ENCODE results near the gene SLC48A1.

SLC48A1 gene

DNA sequence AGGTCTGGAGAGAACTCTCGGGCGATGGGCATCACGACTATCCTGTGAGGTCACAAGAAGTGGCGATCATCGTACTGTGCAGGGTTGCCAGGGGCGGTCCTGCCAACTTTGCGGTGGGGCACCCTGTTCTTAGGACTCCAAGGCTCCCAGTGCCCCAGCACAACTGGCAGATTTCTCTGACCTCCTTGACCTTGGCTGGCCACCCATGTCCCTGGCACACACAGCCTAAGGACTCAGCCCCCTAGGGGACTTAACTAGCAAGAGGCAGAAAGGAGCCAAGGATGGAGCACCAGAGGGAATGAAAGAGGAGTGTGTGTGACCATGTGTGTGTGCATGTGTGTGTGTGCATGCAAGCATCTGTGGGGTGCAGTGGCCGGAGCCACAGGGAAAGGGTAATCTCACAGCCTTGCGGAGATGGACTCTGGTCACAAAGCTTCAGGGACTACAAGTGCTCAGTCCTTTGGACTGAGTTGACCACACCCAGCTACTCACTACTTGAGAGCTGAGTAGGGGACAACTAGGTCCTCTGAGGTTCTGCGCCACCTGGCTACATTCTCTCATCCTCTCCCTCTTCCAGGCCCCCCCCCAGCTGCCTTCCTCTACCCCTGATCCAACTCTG, 13.7 kb downstream of the SLC48A1 start:
- no peak for DNase-seq (ENCODE audit: extremely low spot score)
- TF ChIP-seq, protein P1, sequence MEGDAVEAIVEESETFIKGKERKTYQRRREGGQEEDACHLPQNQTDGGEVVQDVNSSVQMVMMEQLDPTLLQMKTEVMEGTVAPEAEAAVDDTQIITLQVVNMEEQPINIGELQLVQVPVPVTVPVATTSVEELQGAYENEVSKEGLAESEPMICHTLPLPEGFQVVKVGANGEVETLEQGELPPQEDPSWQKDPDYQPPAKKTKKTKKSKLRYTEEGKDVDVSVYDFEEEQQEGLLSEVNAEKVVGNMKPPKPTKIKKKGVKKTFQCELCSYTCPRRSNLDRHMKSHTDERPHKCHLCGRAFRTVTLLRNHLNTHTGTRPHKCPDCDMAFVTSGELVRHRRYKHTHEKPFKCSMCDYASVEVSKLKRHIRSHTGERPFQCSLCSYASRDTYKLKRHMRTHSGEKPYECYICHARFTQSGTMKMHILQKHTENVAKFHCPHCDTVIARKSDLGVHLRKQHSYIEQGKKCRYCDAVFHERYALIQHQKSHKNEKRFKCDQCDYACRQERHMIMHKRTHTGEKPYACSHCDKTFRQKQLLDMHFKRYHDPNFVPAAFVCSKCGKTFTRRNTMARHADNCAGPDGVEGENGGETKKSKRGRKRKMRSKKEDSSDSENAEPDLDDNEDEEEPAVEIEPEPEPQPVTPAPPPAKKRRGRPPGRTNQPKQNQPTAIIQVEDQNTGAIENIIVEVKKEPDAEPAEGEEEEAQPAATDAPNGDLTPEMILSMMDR (IDR thresholded peaks at IDR 0.05; ENCODE audit: control extremely low read depth, extremely low read depth, low read depth, missing control alignments): no peak
- ChIA-PET POLR2A (no interaction called here), CTCF (interaction anchor here (1.4 to 35.8 kb wide), 6 partner anchors 10 to 60 kb away, joined by 3 to 1524 read pairs (median 10); partner anchors contain the start of genes ENDOU and RPAP3)

DNA sequence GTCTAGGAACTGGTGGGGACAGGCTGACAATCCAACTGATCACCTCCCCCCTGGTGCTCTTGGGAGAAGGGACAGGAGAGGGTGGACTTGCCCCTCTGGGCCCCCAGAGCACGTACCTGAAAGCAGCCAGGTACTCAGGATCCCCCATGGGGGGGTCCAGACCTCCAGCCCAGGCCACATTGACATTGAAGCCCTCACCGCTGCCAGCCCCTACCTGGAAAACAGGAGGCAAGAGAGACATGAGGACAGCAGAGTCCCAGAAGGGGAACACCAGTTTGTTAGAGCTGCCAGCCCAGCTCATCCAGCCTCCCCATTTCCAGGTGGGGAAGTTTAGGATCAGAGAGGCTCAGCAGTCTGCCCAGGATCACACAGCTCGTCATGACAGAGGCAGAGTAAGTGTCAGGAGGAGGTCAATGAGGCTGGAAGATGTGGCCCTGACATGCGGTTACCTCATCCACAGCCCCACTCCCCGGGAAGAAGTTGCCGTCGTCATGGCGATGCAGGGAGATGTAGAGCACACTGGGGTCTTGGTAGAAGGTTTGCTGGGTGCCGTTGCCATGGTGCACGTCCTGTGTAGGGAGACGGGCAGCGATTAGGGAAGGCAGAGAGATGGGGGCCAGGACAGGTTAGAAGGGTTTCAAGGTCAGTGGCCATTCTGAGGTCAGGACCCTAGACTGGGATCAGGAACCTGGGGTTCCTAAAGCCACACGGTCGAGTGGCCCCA, 14.7 kb downstream of the SLC48A1 start:
- TF ChIP-seq, protein P1 (IDR thresholded peaks at IDR 0.05; ENCODE audit: control extremely low read depth, extremely low read depth, low read depth, missing control alignments): no peak
- POLR2A ChIA-PET: no interaction called here
- CTCF ChIA-PET: interaction anchor here (1.0 to 35.8 kb wide), 9 partner anchors 10 to 61 kb away, joined by 3 to 1524 read pairs (median 5); partner anchors contain the start of genes ENDOU, RPAP3 and SLC48A1
- DNase-seq (ENCODE audit: extremely low spot score): no peak

GRCh38 chr12:47789141-47789540, 16.1 kb downstream of the SLC48A1 start:
- DNase-seq (ENCODE audit: extremely low spot score): no peak
- ChIA-PET POLR2A (no interaction called here), CTCF (interaction anchor here (0.7 to 35.8 kb wide), 10 partner anchors 8 to 63 kb away, joined by 3 to 1524 read pairs (median 4); partner anchors contain the start of genes ENDOU, RPAP3 and SLC48A1)
- TF ChIP-seq, protein P1 (IDR thresholded peaks at IDR 0.05; ENCODE audit: control extremely low read depth, extremely low read depth, low read depth, missing control alignments): no peak

DNA sequence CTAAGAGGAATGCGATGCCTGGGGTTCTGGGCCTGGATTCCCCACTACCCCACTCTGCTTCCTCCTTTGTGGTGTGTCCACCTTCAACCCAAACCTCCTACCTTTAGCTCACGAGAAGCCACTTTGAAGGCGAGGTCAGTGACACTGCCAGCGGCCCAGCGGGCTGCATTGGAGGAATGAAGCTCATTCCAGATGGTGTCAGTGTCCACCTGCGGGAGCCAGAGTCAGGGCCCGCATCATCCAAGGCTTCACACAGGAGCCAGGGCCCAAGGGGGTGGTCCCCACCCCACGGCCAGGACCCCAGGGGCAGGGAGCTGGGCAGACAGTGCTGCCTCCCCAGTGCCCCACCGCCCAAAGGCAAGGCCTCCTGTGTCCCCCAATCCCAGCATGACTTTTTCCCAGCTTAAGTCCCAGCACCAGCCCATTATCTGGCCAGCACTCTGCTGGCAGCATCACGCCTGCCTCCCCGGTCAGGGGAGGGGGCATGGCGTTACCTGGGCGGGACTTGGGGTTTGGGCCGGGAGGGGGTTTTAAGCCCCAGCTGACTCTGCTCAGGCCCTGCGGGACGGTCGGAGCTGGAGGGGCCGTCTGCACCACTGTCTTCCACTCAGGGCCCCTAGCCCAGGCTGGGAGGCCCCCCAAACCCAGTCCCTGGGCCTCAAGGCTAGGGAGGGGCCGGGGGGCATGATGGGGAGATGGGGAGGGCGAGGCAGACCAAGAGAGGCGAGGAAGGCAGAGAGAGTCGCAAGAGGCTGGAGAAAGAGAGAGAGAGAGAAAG, 16.9 kb downstream of the SLC48A1 start:
- TF ChIP-seq, protein P1 (IDR thresholded peaks at IDR 0.05; ENCODE audit: control extremely low read depth, extremely low read depth, low read depth, missing control alignments): no peak
- ChIA-PET CTCF (interaction anchor here (0.9 to 35.8 kb wide), 11 partner anchors 12 to 399 kb away, joined by 3 to 1524 read pairs (median 4); partner anchors contain the start of genes ENDOU, RPAP3 and SLC48A1), POLR2A (no interaction called here)
- DNase-seq (ENCODE audit: extremely low spot score): no peak

DNA sequence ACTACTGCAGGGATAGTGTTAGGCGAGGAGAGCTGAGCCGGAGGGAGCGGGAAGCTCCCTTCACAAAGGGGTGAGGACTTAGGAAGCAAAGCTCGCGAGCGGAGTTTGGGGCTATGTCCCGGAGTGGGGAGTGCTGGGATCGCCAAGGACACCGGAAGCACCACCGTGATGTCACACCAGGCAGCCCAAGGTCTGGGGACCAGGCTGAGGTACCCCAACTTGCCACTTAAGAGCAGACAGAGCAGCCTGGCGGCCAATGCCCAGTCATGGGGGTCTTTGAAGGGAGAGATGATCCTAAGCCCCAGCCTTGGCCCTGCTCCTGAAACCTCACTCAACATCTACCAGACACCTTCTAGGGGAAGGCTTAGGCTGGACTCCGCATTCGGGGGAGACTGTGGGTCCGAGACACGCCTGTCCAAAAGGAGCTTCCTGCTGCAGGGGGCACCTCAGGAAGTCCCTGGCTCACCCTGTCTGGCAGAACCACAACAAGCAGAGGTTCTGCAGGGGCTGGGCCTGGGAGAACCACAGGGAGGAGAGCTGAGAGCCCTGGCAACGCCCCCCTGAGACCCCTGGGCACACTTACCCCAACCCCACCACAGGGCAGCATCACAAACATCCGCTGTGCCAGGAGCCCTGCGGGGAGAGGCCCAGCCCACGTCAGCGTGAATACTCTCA, 17.8 kb downstream of the SLC48A1 start:
- TF ChIP-seq, protein P1 (IDR thresholded peaks at IDR 0.05; ENCODE audit: control extremely low read depth, extremely low read depth, low read depth, missing control alignments): no peak
- ChIA-PET CTCF (interaction anchor here (1.1 to 35.8 kb wide), 8 partner anchors 13 to 398 kb away, joined by 3 to 1524 read pairs (median 4); partner anchors contain the start of genes ENDOU, RPAP3 and SLC48A1), POLR2A (no interaction called here)
- no peak for DNase-seq (ENCODE audit: extremely low spot score)

Data from GM10248 (cell line).